NB4 (cell line): Measurements from ENCODE around the gene ATP11A.

Experiments
- CTCF ChIP-seq: IDR thresholded peaks from one replicate; pipeline ENCODE4 v1.5.1; 2012; ENCODE audit warnings: low read depth, low read length
- MAX ChIP-seq: IDR thresholded peaks from 2 replicates; pipeline ENCODE4 v1.6.1; 2011; ENCODE audit warnings: low read depth, low read length
- POLR2A ChIP-seq: IDR thresholded peaks from 2 replicates; pipeline ENCODE4 v1.6.1; 2011; ENCODE audit warnings: mild to moderate bottlenecking; ENCODE audit not compliant: insufficient read length; ENCODE audit errors: extremely low read depth

DNA sequence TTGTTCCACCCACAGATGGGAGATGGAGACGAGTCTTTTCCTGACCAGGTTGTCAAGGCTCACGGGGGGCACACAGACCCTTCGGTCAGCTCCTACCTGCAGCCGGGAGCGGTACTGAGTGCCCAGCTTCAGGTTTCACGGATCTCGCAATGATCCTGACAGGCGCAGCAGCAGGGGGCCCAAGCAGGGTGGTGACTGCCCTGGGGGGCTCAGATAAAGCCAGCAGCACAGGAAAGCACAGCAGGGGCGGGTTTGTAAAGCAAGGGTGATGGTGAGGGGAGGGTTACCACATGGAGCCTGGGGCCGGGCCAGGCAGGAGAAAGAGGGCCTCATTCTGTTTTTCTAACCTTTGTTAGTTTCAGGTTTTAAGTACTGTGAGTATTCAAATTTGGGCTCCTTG lies 41.7 kb upstream of the ATP11A start:
- TF ChIP-seq CTCF (no peak), POLR2A (no peak), MAX (no peak)
